DMS79 (cell line): Measurements from ENCODE around the gene VPS54.
"Not testable (repeated sequence)": the region's sequence is repeated elsewhere in the genome, so short reads cannot be mapped to it uniquely, and the experiment has no call there.

Source experiments
- DNase-seq: peaks from one replicate; lab custom pipeline; 2025; lab: John Stamatoyannopoulos, UW

Gene VPS54

DNA sequence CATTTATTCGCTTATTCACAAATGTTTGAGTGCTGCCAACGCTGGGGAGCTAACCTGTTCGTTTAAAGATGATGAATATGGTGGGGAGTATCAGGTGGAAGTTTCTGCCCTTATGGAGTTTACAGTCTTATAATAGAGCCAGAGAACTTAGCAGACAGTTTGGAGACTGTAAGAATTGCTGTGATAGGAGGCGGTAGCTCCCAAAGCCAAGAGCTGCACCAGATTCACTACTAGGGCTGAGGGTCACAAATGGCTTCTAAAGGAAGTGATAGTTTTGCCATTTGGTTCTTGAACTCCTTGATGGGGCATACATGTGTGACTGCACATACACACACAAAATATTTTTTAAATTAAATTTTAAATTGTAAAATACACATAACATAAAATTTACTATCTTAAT, 148.5 kb downstream of the VPS54 start:
- DNase-seq: no peak

DNA sequence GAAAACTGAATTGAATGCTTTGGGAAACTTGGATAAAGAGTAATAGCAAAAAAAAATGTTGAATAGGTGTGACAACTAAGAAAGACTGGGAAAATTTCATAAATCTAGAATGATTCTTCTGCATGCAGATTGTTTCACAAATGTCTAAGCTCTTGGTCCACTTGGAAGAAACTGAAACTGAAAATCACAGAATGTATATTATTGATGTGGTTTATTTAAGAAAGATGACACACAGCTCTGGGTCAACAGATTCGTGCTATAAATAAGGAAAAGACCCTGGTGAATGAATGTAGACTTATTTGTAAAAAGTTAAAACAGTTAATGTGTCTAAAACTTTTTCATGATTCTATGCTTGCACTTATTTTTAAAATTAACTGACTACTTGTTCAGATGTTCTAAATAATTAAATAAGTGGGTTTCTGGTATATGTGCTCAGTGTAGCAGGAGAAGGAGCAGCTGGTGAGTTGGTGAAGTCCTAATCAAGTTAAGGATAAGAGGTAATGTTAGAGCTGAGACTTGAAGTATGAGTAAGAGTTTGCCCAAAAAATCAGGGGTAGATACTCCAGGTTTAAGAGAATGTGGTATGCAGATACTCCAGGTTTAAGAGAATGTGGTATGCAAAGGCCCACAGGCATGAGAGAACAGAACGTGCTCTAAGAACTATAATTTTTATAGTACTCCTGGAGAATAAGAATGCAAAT, 153.1 kb downstream of the VPS54 start:
- no peak for DNase-seq

DNA sequence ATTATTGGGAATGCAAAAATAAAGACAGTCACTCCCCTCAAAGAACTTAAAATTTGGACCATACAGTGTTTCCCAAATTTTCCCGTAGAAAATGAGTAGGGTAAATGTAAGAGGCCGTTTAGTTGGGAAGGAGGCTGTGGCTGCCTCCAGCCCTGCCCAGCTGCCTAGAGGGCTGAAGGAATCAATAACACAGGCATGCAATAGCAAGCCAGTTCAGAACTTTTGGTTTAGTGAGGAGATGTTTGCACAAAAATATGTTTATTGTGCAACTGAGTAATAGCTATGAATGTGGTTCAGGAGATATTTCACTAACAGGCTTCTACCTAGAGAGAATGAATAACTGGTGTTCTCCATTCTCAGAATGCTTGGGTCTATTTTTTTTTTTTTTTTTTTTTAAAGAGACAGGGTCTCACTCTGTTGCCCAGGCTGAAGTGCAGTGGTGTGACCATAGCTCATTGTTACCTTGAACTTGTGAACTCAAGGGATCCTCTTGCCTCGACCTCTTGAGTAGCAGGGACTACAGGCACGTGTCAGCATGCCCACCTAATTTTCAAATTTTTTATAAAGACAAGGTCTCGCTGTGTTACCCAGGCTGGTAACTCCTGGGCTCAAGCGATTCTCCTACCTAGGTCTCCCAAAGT, 153.9 kb downstream of the VPS54 start:
- DNase-seq: no peak

DNA sequence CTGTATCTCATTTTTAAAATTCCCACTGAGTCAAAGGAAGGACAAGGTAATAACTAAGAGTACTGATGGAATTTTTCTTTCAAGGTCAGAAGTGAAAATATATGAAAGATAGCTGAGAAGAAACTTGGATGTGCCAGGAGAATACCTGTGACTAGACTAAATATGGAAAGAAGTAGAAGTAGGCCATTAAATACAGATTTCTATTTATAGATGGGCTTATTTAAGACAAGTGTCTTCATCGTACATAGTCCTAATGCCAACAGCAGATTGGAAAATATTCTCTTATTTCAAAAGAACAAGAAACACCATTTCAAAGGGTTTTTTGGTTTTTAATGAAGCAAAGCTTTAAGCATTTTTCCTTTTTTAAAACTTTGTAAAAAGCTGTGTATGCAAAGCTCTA, 155.5 kb downstream of the VPS54 start:
- no peak for DNase-seq

DNA sequence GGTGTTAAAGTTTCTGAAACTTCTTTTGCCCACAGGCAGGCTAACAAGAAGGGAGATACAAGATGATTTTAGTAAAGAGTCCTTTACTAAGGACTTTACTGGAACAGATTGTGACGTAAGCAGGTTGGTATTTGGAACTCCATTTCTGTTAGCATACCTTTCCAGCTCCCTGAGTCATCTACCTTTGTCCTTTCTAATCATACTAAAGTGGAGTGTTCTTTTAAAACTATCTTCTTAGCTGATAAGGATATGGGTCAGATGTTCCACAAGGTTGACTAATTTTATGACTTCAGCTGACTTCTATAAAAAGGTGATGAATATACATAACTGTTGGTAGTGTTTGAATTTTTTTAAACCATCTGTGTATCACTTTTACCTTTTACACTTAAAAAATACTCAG, 156.4 kb downstream of the VPS54 start:
- DNase-seq: no peak

DNA sequence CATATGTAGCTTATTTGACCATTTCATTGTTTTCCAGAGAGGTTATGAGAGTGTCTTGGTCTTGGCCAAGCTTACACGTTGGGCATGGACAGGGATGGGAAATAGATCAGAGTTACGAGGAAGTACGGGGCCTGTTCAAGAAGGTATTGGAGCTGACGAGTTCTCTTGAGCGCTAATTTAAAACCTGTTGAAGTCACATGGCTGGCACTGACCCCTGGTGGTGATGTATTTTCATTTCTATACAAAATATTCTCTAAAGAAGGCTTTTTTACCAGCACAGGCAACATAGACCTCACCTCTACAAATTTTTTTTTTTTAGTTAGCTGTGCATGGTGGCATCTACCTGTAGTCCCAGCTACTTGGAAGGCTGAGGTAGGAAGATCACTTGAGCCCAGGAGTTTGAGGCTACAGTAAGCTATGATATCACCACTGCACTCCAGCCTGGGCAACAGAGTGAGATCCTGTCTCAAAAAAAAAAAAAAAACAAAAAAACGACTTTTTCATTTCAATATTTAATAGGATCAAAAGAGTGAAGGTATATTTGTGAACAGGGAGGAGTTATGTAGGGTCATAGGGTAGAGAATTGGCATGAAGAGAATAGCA, 157.9 kb downstream of the VPS54 start:
- DNase-seq: no peak

DNA sequence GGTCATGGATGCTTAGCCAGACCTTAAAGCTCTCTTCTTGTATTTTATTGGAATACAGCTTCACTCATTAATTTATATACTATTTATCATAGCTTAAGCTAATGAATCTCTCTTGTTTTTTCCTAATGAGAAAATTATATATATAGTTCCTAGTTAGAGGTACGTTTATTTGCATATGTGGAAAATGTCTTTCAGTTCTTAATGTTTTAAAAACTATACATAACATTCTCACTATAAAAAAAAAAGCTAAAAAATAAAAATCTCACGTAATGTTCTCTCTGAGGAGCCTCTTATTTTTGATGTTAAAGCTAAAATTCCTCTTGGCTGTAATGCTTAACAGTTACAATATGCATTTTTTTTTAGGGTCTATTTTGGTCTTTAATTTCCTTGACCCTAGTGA, 160.9 kb downstream of the VPS54 start:
- DNase-seq: no peak

DNA sequence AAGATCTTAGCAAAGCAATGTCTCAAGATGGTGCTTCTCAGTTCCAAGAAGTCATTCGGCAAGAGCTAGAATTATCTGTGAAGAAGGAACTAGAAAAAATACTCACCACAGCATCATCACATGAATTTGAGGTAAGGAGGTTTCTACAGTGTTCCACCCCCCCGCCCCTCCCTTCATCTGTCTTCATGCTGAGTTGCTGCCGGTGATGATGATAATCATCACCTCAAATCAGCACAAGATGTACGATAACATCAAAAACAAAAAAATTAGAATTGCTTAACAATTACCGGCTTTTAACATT, 163.0 kb downstream of the VPS54 start:
- DNase-seq: no peak

DNA sequence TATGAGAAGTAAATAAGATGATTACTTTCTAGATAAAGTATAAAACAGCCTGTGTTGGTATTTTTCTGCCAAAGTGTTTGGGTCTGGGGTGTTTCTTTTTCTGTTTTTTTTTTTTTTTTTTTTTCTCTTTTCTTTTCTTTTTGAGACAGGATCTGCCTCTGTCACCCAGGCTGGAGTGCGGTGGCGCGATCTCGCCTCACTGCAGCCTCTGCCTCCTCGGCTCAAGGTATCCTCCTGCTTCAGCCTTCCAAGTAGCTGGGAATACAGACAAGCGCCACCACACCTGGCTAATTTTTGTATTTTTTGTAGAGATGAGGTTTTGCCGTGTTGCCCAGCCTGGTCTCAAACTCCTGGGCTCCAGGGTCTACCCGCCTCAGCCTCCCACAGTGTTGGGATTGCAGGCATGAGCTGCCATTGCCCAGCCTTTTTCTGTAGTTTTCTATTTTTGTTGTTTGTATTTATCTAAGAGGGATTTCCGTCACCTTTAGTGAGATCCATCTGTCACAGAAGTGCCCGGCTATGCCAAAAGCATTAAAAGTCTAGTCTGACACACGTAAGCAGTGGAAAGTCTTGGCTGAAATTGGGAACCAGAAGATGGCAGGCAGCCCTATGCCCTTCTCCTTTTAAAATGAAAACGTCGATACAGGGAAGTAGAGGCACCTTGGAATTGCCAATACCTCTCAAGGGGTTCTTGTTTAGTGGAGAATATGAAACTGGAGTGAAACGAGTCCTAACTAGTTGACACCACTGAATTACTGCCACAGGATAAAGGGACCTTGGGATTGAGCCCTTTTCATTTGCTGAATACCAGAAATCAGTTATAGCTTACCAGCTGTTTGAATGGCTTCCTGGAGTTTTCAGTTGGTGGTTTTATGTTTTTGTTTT, 163.6 kb downstream of the VPS54 start:
- no peak for DNase-seq

DNA sequence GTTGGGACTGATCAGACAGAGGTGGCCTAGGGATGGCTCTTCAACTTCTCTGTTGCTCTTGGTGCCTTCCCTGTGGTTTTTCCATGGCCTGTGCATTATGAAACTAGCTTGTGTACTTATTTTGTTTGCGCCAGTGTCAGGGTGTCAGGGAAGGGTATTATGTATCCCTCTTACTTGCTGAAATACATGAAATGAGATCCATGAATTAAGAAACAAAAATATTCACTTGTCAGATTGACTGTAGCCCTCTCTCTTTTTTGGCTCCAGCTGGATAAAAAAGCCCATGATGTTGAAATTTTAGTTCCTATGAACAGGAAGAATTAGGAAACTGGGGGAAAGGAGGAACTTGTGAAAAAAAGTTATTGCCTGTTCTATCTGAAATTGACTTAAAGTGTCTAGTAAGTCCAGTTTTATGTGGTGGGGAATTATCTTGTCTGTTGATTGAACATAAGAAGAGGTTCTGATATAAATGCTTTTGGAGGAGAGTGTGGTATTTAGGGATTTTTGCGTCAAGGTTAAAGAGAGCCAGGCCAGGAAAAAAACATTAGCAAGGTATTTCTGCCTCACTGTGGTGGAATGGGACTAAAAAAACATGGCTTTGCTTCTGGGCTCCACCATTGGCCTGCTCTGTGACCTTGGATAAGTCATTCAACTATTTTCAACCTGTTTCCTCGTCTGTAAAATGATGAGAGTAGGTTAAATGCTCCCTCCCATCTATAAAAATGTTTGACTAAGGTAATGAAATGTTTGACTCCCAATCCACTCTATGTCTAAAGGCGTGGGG, 165.5 kb downstream of the VPS54 start:
- no peak for DNase-seq

DNA sequence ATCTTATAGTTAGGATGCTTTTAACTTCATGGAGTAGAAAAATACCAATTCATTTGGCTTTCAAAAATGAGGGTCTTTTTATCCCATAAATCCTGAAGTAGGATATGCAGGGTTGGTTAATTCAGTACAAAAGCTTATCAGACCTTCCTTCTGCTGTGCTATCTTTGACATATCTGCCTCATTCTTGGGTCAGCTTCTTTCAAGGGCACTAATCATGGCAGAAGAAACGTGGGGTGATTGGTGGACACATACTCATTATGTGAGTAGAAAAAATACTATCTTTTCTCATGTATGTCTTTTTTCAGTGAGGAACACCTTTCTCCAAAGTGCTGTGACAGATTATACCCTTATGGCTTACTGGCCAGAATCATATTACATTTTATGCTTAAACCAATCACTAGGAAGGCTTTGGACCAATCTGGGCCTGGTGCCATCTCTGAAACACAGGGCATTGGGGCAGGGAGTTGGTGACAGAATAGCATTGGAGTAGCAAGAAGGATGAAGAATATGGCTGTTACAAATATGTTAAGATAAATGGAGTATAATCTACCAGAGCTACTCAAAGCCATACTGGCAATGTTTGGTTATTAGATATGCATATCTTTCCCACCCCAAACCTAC, 167.4 kb downstream of the VPS54 start:
- no peak for DNase-seq

DNA sequence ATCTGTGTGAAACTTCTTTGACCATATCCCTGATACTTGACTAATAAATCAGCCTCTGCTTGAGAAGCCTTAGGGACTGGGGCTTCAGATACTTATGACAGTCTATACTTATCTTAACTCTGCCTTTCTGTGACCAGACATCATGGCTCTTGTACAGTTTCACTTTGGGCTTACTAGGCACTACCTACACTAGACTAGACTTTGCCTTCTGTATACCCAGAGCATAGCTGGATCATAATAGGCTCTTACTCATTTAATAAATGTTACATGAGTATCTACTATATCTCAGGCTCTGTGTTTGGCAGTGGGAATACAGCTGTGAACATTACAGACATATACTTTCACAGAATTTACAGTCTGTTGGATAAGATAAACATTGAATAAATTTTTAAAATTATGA, 168.6 kb downstream of the VPS54 start:
- no peak for DNase-seq

DNA sequence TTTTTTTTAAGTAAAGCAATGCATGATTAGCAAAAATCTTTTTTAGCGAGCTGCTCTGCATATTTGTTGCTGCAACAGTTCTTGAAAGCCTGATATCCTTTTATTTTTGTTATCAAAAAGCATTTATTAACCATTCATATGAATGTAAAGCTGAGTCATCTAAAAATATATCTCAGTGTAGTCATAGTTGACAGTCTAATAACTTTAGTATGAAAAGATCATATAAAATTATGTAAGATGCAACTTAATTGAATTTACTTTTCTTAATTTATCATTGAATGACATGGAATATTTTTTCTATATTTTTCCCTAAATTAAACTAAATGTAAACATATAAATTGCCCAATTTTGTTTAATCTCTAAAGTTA, 169.0 kb downstream of the VPS54 start:
- no peak for DNase-seq

DNA sequence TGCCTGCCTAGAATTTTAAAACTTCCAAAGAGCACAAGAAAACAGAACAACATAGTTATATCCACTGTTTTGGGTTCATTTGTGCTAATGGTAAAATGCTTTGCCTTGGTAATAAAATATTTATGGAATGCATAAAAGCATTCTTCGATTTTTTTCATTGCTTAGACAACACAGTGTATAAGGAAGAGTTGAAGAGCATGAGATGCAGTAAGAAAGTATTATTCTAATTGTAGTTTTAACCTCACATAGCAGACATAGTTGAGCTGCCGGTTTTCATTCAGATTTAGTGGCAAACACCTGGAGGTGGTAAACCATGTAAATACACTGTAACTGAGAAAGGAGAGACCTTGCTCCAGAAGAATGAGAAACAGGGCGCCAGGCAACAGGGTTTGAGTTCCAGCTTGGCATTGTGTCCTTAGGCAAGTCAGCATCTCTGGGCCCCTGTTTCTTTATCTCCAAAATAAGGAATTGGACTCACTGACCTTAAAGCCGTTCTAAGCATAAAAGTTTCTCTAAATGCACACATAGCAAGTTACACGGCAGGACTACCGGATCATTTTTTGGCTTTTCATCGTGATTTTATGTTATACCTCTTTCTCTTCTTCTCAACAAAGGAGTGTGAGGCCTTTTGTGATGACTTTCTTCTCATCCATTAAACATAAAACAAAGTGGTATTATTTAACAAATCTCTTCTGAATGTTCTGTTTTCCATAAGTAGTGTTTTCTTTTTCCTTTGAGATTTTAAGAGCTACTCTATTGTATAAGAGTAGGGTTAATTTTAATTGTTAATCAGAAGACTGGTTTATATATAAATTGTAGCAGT, 169.6 kb downstream of the VPS54 start:
- DNase-seq: no peak

DNA sequence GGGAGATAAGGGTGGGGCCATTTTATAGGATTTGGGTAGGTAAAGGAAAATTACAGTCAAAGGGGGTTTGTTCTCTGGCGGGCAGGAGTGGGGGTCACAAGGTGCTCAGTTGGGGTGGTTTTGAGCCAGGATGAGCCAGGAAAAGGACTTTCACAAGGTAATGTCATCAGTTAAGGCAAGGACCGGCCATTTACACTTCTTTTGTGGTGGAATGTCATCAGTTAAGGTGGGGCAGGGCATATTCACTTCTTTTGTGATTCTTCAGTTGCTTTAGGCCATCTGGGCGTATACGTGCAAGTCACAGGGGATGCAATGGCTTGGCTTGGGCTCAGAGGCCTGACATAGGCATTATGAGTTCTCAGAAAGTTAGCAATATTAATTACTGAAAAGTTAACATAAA, 171.7 kb downstream of the VPS54 start:
- DNase-seq: not testable (repeated sequence)

DNA sequence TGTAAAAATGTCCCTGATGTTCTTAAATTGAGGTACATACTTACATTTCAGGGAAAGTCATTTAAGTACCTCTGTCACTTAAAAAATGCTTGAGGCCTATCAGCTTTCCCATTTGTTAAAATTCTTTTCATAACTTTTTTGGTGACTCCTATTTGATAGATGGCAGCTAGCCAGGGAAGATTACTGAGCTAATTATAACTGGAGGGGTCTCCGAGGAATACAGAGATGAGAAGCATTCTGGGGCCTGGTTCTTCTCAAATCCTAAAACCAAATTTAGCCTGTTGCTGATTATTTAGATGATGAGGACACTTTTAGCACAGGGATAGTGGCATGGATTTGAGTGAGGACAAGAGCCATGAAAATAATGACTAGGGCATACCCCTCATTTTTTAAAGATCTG, 172.7 kb downstream of the VPS54 start:
- no peak for DNase-seq

DNA sequence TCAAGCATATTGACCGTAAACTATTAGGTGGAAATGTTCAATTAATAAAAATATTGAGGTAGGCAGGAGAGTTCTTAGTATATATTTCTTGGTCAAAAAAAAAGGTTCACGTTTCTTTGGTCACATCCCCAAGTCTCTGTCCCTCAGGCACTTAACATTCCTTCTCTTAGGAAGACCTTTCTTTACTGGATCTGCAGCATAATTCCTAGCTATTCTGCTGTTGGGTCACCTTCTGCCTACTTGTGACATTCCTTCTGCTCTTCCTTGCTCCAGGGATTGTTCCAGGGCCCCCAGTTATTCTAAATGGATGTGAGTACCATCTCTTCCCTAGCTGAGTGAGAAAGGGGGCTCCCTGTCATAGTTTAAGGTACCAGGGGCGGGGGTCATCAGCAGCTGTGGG, 173.4 kb downstream of the VPS54 start:
- DNase-seq: no peak

DNA sequence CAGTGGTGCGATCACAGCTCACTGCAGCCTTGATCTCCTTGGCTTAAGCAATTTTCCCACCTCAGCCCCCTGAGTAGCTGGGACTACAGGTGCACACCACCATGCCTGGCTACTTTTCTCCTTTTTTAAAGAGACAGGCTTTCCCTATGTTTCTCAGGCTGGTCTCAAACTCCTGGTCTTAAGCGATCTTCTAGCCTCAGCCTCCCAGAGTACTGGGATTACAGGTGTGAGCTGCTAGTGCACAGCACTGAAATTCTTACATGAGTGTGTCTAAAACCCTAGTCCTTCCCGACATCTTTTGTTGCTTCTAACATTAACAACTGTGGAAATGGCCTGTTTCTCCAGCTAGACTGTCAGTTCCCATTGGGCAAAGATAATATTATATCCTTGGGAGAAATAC, 174.6 kb downstream of the VPS54 start:
- no peak for DNase-seq

DNA sequence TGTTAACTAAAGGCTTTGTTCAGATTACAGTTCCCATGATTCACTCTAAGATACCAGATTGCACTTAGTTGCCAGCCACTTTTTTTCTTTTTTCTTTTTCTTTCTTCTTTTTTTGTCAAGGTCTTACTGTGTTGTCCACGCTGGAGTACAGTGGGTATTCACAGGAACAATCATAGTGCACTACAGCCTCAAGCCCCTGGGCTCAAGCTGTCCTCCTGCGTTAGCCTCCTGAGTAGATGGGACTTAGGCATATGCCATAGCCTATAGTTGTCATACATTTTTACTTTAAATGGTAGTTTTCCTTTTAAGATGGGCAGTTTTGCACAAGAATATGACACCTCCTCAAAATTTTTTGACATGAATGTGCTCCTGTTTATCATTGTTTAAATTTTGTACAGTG, 175.4 kb downstream of the VPS54 start:
- no peak for DNase-seq

DNA sequence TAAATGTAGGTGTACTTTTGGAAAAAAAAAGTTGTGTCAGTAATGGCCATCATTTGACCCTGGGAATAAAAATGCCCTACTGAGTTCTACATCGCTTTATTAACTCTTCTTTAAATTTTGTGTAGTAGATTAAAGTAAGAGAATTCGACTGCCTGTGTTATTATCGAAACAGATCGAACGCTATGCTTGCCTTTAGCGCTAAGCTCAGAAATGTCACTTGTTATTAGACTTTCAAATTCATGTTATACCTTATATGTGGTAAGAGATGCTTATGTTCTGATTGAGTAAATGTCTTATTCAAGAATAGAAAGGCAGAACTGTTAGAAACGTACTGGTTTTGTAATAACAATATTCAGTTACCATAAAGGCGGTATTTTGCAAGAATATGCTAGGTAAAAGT, 176.1 kb downstream of the VPS54 start:
- no peak for DNase-seq
